ENCODE data around the gene SNTG2. TPM values are rescaled to one million over a fixed set of nuclear protein-coding genes. Genes with fewer than 3 reads are reported as not detected.
"Not testable (repeated sequence)": the region's sequence is repeated elsewhere in the genome, so short reads cannot be mapped to it uniquely, and the experiment has no call there.

The SNTG2 gene
- total RNA-seq, 2 experiments from 2014 or later: not detected

- no peaks in the 10 kb centered on the region for H3K79me2 ChIP-seq (ENCODE audit: insufficient read depth, low read depth, low read length)
- intact Hi-C loops (cut with micrococcal nuclease; ENCODE audit: unreplicated experiment): no loop called here
- no TSS peak for BruUV-seq (replicated peaks)
- no peaks in the 10 kb centered on the region for H4K20me1 ChIP-seq (ENCODE audit: insufficient read depth, low read length)
- no peak overlapping the region for H3K4me3 ChIP-seq (ENCODE audit: low read depth, low read length, poor library complexity, severe bottlenecking)
- DNase-seq (ENCODE audit: low spot score): no peak
- TF ChIP-seq EZH2phosphoT487 (IDR thresholded peaks at IDR 0.05; ENCODE audit: borderline replicate concordance, low read depth, low read length): no peak
- TF ChIP-seq, protein P1, sequence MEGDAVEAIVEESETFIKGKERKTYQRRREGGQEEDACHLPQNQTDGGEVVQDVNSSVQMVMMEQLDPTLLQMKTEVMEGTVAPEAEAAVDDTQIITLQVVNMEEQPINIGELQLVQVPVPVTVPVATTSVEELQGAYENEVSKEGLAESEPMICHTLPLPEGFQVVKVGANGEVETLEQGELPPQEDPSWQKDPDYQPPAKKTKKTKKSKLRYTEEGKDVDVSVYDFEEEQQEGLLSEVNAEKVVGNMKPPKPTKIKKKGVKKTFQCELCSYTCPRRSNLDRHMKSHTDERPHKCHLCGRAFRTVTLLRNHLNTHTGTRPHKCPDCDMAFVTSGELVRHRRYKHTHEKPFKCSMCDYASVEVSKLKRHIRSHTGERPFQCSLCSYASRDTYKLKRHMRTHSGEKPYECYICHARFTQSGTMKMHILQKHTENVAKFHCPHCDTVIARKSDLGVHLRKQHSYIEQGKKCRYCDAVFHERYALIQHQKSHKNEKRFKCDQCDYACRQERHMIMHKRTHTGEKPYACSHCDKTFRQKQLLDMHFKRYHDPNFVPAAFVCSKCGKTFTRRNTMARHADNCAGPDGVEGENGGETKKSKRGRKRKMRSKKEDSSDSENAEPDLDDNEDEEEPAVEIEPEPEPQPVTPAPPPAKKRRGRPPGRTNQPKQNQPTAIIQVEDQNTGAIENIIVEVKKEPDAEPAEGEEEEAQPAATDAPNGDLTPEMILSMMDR (conservative IDR thresholded peaks at IDR 0.05; ENCODE audit: low read length): no peak
- H3K9me3 ChIP-seq (ENCODE audit: low read length): no peaks in the 10 kb centered on the region
- H3K4me1 ChIP-seq (ENCODE audit: insufficient read depth, low read length, poor library complexity, severe bottlenecking): no peaks in the 10 kb centered on the region
- no peaks in the 10 kb centered on the region for H3K36me3 ChIP-seq (ENCODE audit: insufficient read depth, low read length)
- CTCF ChIA-PET (ENCODE audit: unreplicated experiment): no interaction called here
- no peak overlapping the region for H3K4me2 ChIP-seq (ENCODE audit: low read length)
- H2AFZ ChIP-seq (ENCODE audit: low read length): no peak overlapping the region
- H3K27ac ChIP-seq (ENCODE audit: low read depth, low read length, poor library complexity, severe bottlenecking): no peak overlapping the region
- H3K9me2 ChIP-seq (ENCODE audit: insufficient read depth, low read length): no peaks in the 10 kb centered on the region
- POLR2A ChIA-PET: no interaction called here
Observed at GRCh38 chr2:1378456-1379150, 428.0 kb downstream of the SNTG2 start.

DNA sequence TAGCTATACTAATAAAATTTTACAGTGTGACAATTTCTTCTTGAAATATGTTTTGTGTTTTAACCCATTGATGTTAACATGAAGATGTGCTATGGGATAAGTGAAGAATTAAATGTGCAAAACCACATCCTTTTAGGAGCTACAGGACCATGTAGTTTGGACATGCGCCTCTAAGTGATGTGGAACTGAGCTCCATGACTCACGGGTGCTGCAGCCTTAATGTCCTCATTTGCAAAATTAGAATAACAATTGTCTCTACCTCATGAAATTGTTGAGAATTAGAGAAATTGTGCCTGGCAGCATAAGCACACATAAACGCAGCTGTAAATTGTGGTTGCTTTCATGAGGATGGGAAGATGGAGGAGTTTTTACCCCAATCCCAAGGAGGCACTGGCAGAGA is 431.0 kb downstream of the SNTG2 start:
- no peaks in the 10 kb centered on the region for H3K36me3 ChIP-seq (ENCODE audit: insufficient read depth, low read length)
- no TSS peak for BruUV-seq (replicated peaks)
- H3K9me2 ChIP-seq (ENCODE audit: insufficient read depth, low read length): no peaks in the 10 kb centered on the region
- no peak overlapping the region for H3K27ac ChIP-seq (ENCODE audit: low read depth, low read length, poor library complexity, severe bottlenecking)
- DNase-seq (ENCODE audit: low spot score): no peak
- no peaks in the 10 kb centered on the region for H3K79me2 ChIP-seq (ENCODE audit: insufficient read depth, low read depth, low read length)
- H4K20me1 ChIP-seq (ENCODE audit: insufficient read depth, low read length): no peaks in the 10 kb centered on the region
- H2AFZ ChIP-seq (ENCODE audit: low read length): no peak overlapping the region
- H3K4me1 ChIP-seq (ENCODE audit: insufficient read depth, low read length, poor library complexity, severe bottlenecking): no peaks in the 10 kb centered on the region
- H3K9me3 ChIP-seq (ENCODE audit: low read length): no peaks in the 10 kb centered on the region
- no peak for TF ChIP-seq EZH2phosphoT487 (IDR thresholded peaks at IDR 0.05; ENCODE audit: borderline replicate concordance, low read depth, low read length)
- TF ChIP-seq, protein P1 (conservative IDR thresholded peaks at IDR 0.05; ENCODE audit: low read length): no peak
- ChIA-PET POLR2A (no interaction called here), CTCF (ENCODE audit: unreplicated experiment) (no interaction called here)
- intact Hi-C loops (cut with micrococcal nuclease; ENCODE audit: unreplicated experiment): no loop called here
- H3K4me2 ChIP-seq (ENCODE audit: low read length): no peak overlapping the region
- H3K4me3 ChIP-seq (ENCODE audit: low read depth, low read length, poor library complexity, severe bottlenecking): no peak overlapping the region

DNA sequence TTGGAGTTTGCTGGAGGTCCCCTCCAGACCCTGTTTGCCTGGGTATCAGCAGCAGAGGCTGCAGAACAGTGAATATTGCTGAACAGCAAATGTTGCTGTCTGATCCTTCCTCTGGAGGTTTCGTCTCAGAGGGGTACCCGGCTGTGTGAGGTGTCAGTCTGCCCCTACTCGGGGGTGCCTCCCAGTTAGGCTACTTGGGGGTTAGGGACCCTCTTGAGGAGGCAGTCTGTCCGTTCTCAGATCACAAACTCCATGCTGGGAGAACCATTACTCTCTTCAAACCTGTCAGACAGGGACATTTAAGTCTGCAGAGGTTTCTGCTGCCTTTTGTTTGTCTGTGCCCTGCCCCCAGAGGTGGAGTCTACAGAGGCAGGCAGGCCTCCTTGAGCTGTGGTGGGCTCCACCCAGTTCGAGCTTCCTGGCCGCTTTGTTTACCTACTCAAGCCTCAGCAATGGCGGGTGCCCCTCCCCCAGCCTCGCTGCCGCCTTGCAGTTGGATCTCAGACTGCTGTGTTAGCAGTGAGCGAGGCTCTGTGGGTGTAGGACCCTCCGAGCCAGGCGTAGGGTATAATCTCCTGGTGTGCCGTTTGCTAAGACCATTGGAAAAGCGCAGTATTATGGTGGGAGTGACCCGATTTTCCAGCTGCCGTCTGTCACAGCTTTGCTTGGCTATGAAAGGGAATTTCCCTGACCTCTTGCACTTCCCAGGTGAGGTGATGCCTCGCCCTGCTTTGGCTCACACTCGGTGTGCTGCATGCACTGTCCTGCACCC is 437.5 kb downstream of the SNTG2 start:
- CTCF ChIA-PET (ENCODE audit: unreplicated experiment); DNase-seq (ENCODE audit: low spot score); H3K9me3 ChIP-seq (ENCODE audit: low read length); H3K27ac ChIP-seq (ENCODE audit: low read depth, low read length, poor library complexity, severe bottlenecking); H4K20me1 ChIP-seq (ENCODE audit: insufficient read depth, low read length); H2AFZ ChIP-seq (ENCODE audit: low read length); intact Hi-C loops (cut with micrococcal nuclease; ENCODE audit: unreplicated experiment); H3K4me1 ChIP-seq (ENCODE audit: insufficient read depth, low read length, poor library complexity, severe bottlenecking); BruUV-seq (replicated peaks); H3K9me2 ChIP-seq (ENCODE audit: insufficient read depth, low read length); H3K79me2 ChIP-seq (ENCODE audit: insufficient read depth, low read depth, low read length); H3K36me3 ChIP-seq (ENCODE audit: insufficient read depth, low read length); H3K4me2 ChIP-seq (ENCODE audit: low read length); POLR2A ChIA-PET; H3K4me3 ChIP-seq (ENCODE audit: low read depth, low read length, poor library complexity, severe bottlenecking): not testable (repeated sequence)

- intact Hi-C loops (cut with micrococcal nuclease; ENCODE audit: unreplicated experiment); BruUV-seq (replicated peaks); CTCF ChIA-PET (ENCODE audit: unreplicated experiment): not testable (repeated sequence)
Observed at GRCh38 chr2:1390118-1390517, 439.5 kb downstream of the SNTG2 start.

More at GRCh38 chr2:1390118-1390517, 439.5 kb downstream of the SNTG2 start:
- H3K9me3 ChIP-seq (ENCODE audit: low read length); H3K9me2 ChIP-seq (ENCODE audit: insufficient read depth, low read length); H3K79me2 ChIP-seq (ENCODE audit: insufficient read depth, low read depth, low read length); H3K4me3 ChIP-seq (ENCODE audit: low read depth, low read length, poor library complexity, severe bottlenecking); POLR2A ChIA-PET; H3K36me3 ChIP-seq (ENCODE audit: insufficient read depth, low read length); H3K4me2 ChIP-seq (ENCODE audit: low read length); H3K4me1 ChIP-seq (ENCODE audit: insufficient read depth, low read length, poor library complexity, severe bottlenecking); H2AFZ ChIP-seq (ENCODE audit: low read length); H4K20me1 ChIP-seq (ENCODE audit: insufficient read depth, low read length); H3K27ac ChIP-seq (ENCODE audit: low read depth, low read length, poor library complexity, severe bottlenecking); DNase-seq (ENCODE audit: low spot score): not testable (repeated sequence)
